Central memory CD8-positive, alpha-beta T cell (primary cell): Measurements from ENCODE around the gene GORASP1.

Experiments
- ATAC-seq: fragments of 150-1000 bp; cut with Tn5 transposase; replicated peaks from 2 replicates; pipeline ENCODE4 v1.10.0; 2022; ENCODE audit warnings: mild to moderate bottlenecking, moderate FRiP score, moderate number of reproducible peaks; ENCODE audit not compliant: poor library complexity, severe bottlenecking; ENCODE audit errors: extremely low read depth
- DNase-seq, 2 donors: peaks; one replicate each; pipeline ENCODE4 v3.0.0; 2021; ENCODE audit warnings: low spot score in 2 of 2
- H3K27ac Mint-ChIP-seq: one replicate; pipeline ENCODE4 v1.8.0; 2022; ENCODE audit warnings: low read depth, mild to moderate bottlenecking, moderate library complexity, mixed read lengths
- H3K27me3 Mint-ChIP-seq: one replicate; pipeline ENCODE4 v1.8.0; 2022; ENCODE audit warnings: mixed read lengths
- H3K36me3 Mint-ChIP-seq: one replicate; pipeline ENCODE4 v1.8.0; 2022; ENCODE audit warnings: mild to moderate bottlenecking, moderate library complexity, mixed read lengths; ENCODE audit not compliant: insufficient read depth
- H3K4me1 Mint-ChIP-seq: one replicate; pipeline ENCODE4 v1.8.0; 2022; ENCODE audit warnings: mixed read lengths
- H3K4me3 Mint-ChIP-seq: one replicate; pipeline ENCODE4 v1.8.0; 2022; ENCODE audit warnings: mild to moderate bottlenecking, moderate library complexity, mixed read lengths
- H3K9me3 Mint-ChIP-seq: one replicate; pipeline ENCODE4 v1.8.0; 2022; ENCODE audit warnings: mixed read lengths

The GORASP1 gene

GRCh38 chr3:39102504-39103323 is 4.7 kb downstream of the GORASP1 start:
- peaks cover 19% of the 10 kb centered on the region for H3K36me3 Mint-ChIP-seq
- DNase-seq (no peak), ATAC-seq (no peak)
- H3K4me3 Mint-ChIP-seq: no peak overlapping the region
- H3K27me3 Mint-ChIP-seq: no peaks in the 10 kb centered on the region
- H3K9me3 Mint-ChIP-seq: no peaks in the 10 kb centered on the region
- H3K27ac Mint-ChIP-seq: peak overlapping the region; percentile 85
- peaks cover 40% of the 10 kb centered on the region for H3K4me1 Mint-ChIP-seq

DNA sequence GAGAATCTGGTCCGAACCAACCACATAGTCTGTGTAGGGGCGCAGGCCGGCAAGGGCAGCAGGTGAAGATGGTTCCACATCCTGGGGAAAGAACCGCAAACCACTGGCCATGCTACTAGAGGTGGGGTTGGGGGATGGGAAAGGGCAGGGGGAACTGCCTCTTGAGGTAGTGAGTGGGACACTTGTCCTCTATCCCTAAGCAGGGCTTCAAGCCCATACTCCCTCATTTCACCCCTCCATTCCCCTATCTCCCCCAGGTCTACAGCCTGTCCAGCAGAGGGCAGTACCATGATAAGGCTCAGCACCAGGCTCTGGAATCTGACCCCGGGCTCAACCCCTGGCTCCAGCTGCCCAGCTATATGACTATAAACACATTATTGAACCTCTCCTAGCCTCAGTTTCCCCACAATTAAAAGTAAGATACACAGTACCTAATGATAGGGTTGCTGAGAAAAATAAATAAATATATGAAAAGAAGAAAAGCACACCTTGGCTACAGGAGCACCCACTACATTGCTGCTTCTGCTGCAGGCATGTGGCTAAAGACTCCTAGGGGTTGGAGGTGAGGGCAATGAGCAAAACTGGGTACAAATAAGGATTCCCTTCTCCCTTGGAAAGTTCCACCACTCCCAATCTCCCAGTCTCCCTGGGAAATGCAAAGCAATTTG is 6.3 kb downstream of the GORASP1 start:
- H3K4me1 Mint-ChIP-seq: peaks cover 30% of the 10 kb centered on the region
- H3K27me3 Mint-ChIP-seq: no peaks in the 10 kb centered on the region
- peaks cover 30% of the 10 kb centered on the region for H3K36me3 Mint-ChIP-seq
- H3K27ac Mint-ChIP-seq: no peak overlapping the region
- H3K9me3 Mint-ChIP-seq: no peaks in the 10 kb centered on the region
- no peak for DNase-seq
- no peak for ATAC-seq
- no peak overlapping the region for H3K4me3 Mint-ChIP-seq

DNA sequence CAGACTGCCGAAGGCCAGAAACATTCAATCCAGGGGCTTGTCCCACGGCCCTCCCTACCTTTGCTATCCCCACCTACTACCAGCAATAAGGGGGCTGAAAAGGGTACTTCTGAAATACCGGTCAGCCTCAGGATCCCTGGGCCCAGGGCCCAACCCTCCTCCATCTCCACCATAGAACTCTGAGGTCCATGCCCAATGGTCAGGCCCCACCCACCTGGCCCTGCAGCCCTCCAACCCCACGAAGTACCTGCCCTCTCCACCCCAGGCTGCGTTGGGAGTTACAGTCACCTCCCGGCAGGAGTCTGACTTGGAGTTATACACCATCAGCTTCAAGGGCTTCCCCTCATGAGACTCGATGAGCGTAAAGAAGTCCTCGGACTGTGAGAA is 6.9 kb downstream of the GORASP1 start:
- Mint-ChIP-seq H3K4me1 (peaks cover 23% of the 10 kb centered on the region), H3K4me3 (no peak overlapping the region), H3K9me3 (no peaks in the 10 kb centered on the region), H3K27me3 (no peaks in the 10 kb centered on the region), H3K36me3 (peaks cover 35% of the 10 kb centered on the region), H3K27ac (no peak overlapping the region)
- DNase-seq (no peak), ATAC-seq (no peak)

- DNase-seq: no peak
- no peaks in the 10 kb centered on the region for H3K27me3 Mint-ChIP-seq
- no peaks in the 10 kb centered on the region for H3K9me3 Mint-ChIP-seq
- peaks cover 36% of the 10 kb centered on the region for H3K36me3 Mint-ChIP-seq
- ATAC-seq: no peak
- no peak overlapping the region for H3K27ac Mint-ChIP-seq
- H3K4me3 Mint-ChIP-seq: no peak overlapping the region
- peaks cover 17% of the 10 kb centered on the region for H3K4me1 Mint-ChIP-seq
Measured at GRCh38 chr3:39099738-39100499, 7.5 kb downstream of the GORASP1 start.

- H3K27me3 Mint-ChIP-seq: no peaks in the 10 kb centered on the region
- no peak overlapping the region for H3K27ac Mint-ChIP-seq
- no peak overlapping the region for H3K4me3 Mint-ChIP-seq
- no peak for ATAC-seq
- peaks cover 43% of the 10 kb centered on the region for H3K36me3 Mint-ChIP-seq
- DNase-seq: no peak
- no peaks in the 10 kb centered on the region for H3K9me3 Mint-ChIP-seq
- peaks cover 15% of the 10 kb centered on the region for H3K4me1 Mint-ChIP-seq
Measured at GRCh38 chr3:39099242-39099641, 8.2 kb downstream of the GORASP1 start.

GRCh38 chr3:39098473-39099000 is 8.9 kb downstream of the GORASP1 start:
- no peak overlapping the region for H3K27ac Mint-ChIP-seq
- DNase-seq (no peak), ATAC-seq (no peak)
- no peaks in the 10 kb centered on the region for H3K27me3 Mint-ChIP-seq
- no peaks in the 10 kb centered on the region for H3K9me3 Mint-ChIP-seq
- H3K4me1 Mint-ChIP-seq: peaks cover 15% of the 10 kb centered on the region
- H3K4me3 Mint-ChIP-seq: no peak overlapping the region
- H3K36me3 Mint-ChIP-seq: peaks cover 50% of the 10 kb centered on the region

DNA sequence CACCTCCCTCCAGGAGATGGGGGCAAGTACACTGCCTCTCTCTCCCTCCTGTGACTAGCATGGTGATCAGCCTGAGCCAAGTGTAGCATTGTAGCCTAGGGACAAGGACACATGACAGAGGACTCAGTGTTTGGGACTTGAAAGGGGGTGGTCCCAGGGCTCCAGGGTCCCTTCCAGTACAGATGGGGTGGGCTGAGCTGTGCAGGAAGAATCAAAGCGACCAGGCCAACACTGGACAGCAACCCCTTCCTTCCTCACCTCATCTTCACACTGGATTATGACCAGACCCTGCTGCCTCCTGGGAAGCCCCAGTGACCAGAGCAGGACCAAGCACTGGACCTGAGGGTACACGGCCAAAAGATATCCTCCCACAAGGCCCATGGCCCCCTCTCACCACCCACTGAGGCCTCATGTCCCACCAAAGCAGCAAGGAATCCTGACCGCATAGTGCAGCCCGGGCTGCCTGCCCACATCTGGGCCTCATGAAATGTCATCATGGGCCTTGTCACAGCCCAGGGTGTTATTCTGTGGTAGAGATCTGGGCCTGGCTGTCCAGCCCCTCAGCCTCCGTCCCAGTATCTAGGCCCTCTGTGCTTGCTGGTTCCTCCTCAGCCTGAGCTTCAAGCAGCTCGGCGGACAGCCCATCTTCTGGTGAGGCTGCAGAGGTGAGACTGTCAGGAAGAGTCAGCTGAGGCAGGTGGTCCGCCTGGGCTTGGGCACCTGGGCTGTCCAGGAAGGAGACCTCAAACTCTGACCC is 9.5 kb downstream of the GORASP1 start:
- Mint-ChIP-seq H3K27me3 (no peaks in the 10 kb centered on the region), H3K36me3 (peaks cover 57% of the 10 kb centered on the region), H3K4me3 (no peak overlapping the region), H3K9me3 (no peaks in the 10 kb centered on the region), H3K27ac (peak overlapping the region; percentile 50), H3K4me1 (peaks cover 13% of the 10 kb centered on the region)
- DNase-seq (no peak), ATAC-seq (no peak)

- peaks cover 62% of the 10 kb centered on the region for H3K36me3 Mint-ChIP-seq
- peaks cover 7% of the 10 kb centered on the region for H3K4me1 Mint-ChIP-seq
- ATAC-seq: no peak
Measured at GRCh38 chr3:39096775-39097174, 10.7 kb downstream of the GORASP1 start.

GRCh38 chr3:39095778-39096177 is 11.6 kb downstream of the GORASP1 start:
- Mint-ChIP-seq H3K36me3 (peaks cover 65% of the 10 kb centered on the region), H3K27me3 (no peaks in the 10 kb centered on the region), H3K4me1 (no peaks in the 10 kb centered on the region), H3K4me3 (no peak overlapping the region), H3K27ac (no peak overlapping the region), H3K9me3 (no peaks in the 10 kb centered on the region)
- DNase-seq (no peak), ATAC-seq (no peak)

More at GRCh38 chr3:39096775-39097174, 10.7 kb downstream of the GORASP1 start:
- DNase-seq: no peak
- Mint-ChIP-seq H3K9me3 (no peaks in the 10 kb centered on the region), H3K4me3 (no peak overlapping the region), H3K27me3 (no peaks in the 10 kb centered on the region), H3K27ac (no peak overlapping the region)

- Mint-ChIP-seq H3K27me3 (no peaks in the 10 kb centered on the region), H3K4me3 (no peak overlapping the region), H3K9me3 (no peaks in the 10 kb centered on the region), H3K36me3 (peaks cover 71% of the 10 kb centered on the region), H3K4me1 (no peaks in the 10 kb centered on the region), H3K27ac (no peak overlapping the region)
- DNase-seq (no peak), ATAC-seq (no peak)
Measured at GRCh38 chr3:39094851-39095677, 12.4 kb downstream of the GORASP1 start.

DNA sequence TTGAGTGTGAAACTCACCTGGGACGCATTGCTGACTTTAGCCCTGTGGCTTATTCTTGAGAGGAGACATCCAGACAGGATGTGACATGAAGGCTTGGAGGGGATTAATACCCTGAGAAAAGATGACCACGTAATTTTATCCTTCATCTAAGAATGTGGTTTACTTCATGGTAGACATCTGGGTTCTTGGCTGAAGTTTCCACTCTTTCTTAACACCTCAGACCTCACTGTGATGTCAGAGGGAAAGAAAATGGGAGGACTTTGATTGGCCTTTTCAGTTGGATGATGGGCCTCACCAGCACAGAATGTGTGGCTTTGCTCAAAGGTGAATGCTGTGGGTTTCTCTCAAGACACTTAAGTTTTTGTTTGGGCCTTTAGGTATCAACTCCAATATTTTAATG is 16.5 kb downstream of the GORASP1 start:
- Mint-ChIP-seq H3K9me3 (no peaks in the 10 kb centered on the region), H3K4me3 (no peak overlapping the region), H3K27me3 (no peaks in the 10 kb centered on the region), H3K4me1 (no peaks in the 10 kb centered on the region), H3K36me3 (peaks cover 63% of the 10 kb centered on the region), H3K27ac (no peak overlapping the region)
- peak; percentile 24 for ATAC-seq
- DNase-seq: no peak
